HG02763 (cell line): Measurements from ENCODE around the gene CLDN6.
"Not testable (repeated sequence)": the region's sequence is repeated elsewhere in the genome, so short reads cannot be mapped to it uniquely, and the experiment has no call there.

Experiments
- ATAC-seq: cut with Tn5 transposase; IDR thresholded peaks from one replicate; pipeline ENCODE4 v1.9.1; 2021; ENCODE audit warnings: mild to moderate bottlenecking, moderate library complexity; ENCODE audit not compliant: unreplicated experiment

CLDN6 gene, protein sequence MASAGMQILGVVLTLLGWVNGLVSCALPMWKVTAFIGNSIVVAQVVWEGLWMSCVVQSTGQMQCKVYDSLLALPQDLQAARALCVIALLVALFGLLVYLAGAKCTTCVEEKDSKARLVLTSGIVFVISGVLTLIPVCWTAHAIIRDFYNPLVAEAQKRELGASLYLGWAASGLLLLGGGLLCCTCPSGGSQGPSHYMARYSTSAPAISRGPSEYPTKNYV

DNA sequence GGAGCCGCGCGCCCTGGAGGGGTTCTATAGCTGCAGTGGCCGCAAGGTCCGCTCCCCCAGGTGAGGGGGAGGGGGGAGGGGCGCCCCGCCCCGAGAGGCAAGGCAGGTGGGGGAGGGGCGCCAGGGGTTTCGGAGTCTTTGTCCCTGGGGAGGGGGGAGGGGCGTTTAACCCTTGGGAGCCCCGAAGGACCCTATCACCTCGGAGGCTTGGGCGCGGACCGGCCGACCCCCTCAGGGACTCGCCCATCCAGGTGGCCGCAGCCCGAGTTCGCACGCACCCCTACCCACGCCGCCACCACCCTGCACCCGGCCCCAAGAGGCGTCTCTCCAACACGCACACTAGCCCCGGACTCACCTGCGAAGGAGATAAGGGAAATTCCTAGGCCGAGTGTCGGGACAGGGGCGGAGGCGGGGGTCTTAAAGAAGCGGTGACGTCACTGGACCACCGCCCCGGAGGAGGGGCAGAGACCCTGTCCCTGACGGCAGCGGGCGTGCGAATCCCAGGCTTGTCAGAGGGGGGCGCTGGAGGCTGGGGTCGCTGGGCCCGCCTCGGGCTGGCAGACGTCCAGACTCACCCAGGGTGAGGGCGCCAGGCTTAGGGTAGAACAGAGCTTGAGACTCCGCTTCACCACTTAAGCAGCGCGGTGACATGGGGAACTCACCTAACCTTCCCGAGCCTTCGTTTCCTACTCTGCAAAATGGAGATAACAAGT lies at the start of gene CLDN6:
Gene CLDN6, minus strand, starts transcription at position 390 of the 713 bp plus-strand sequence. CDS start 2,162 bp downstream, outside the sequence.
- no peak for ATAC-seq

- no peak for ATAC-seq
These were observed 48.4 kb upstream of the CLDN6 start for GRCh38 chr16:3066440-3066748.

- ATAC-seq = no peak
These were observed 47.9 kb upstream of the CLDN6 start for GRCh38 chr16:3065742-3066439.

GRCh38 chr16:3065069-3065741 lies 47.2 kb upstream of the CLDN6 start, which contains the start of gene IL32:
Gene IL32, plus strand, starts transcription at chr16:3065640. Its CDS starts 172 bp downstream, at chr16:3065812.
- no peak for ATAC-seq

DNA sequence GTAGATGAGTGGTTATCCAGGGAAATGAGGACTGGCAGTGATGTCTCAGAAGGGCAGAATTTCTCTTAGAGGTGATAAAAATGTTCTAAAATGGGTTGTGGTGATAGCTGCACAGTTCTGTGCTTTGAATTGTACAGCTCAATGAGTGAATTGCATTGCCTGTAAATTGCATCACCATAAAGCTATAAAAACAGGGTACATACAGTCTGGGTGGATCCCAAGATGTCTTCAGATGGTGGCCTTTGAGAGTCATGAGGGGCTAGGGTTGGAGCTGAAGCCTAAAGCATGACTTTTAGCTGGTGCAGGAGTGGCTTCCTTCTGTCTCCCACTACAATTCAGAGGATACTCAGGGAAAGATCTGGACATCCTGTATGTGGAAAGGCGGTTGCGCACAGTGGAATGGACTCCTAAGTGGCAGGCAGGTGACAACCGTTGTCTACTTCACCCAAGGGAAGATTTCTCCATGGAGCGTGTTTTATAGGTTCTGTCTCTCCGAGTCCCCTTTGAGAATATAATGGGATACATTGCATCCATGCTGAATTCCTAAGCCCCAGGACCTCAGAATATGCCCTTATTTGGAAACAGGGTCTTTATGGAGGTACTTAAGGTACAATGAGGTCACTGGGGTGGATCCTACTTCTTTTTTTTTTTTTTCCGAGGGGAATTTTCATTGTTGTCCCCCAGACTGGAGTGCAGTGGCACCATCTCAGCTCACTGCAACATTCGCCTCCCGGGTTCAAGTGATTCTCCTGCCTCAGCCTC lies 45.8 kb upstream of the CLDN6 start:
- ATAC-seq = no peak

DNA sequence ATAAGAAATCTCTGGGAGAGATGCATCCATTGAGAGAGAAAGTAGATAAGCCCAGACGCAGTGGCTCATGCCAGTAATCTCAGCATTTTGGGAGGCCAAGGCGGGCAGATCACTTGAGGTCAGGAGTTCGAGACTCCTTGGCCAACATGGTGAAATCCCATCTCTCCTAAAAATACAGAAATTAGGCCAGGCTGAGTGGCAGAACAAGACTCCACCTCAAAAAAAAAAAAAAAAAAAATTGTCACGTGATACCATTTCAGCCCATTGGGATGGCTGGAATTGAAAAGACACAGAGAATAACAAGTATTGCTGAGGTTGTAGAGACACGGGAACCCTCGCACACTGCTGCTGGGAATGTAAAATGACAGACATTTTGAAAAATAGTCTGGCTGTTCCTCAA lies 44.6 kb upstream of the CLDN6 start:
- ATAC-seq = no peak

GRCh38 chr16:3060339-3061127 lies 42.5 kb upstream of the CLDN6 start:
- no peak for ATAC-seq

- no peak for ATAC-seq
These were observed 41.8 kb upstream of the CLDN6 start for GRCh38 chr16:3059723-3060242.

- ATAC-seq = peak; percentile 71
These were observed 41.2 kb upstream of the CLDN6 start for GRCh38 chr16:3059041-3059722.

GRCh38 chr16:3058139-3059030 lies 40.4 kb upstream of the CLDN6 start:
- ATAC-seq = peak; percentile 16

- ATAC-seq = no peak
These were observed 39.5 kb upstream of the CLDN6 start for GRCh38 chr16:3057181-3058138.

DNA sequence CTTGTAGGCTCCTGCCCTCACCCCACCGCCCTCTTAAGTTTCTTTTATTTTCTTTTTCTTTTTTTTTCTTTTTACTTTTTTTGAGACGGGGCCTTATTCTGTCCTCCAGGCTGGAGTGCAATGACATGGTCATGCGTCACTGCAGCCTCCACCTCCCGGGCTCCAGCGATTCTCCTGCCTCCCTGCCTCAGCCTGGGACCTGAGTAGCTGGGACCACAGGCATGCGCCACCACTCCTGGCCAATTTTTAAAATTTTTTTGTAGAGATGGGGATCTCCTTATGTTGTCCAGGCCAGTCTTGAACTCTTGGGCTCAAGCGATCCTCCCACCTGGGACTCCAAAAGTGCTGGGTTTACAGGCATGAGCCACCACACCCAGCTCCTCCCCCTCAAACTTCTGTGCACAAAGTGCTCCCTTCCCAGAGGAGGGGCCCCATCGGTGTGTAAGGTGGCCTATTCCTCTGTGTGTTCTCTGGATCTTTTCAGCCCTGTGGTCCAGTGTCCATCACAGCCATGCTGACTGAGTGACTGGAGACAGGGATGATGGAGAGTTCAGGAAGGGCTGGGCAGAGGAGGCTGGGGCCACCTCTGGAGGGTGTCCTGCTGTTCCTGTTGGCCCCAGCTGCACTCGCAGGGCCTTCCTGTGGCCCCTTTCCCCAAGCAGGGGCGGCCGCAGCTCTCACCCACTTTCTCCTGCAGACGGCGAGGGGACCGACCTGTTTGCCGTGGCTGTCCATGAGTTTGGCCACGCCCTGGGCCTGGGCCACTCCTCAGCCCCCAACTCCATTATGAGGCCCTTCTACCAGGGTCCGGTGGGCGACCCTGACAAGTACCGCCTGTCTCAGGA lies 38.6 kb upstream of the CLDN6 start:
- no peak for ATAC-seq

- not testable (repeated sequence) for ATAC-seq
These were observed 37.7 kb upstream of the CLDN6 start for GRCh38 chr16:3055734-3056115.

GRCh38 chr16:3054965-3055733 lies 37.2 kb upstream of the CLDN6 start:
- ATAC-seq = no peak

GRCh38 chr16:3053330-3053710 lies 35.3 kb upstream of the CLDN6 start:
- not testable (repeated sequence) for ATAC-seq
